ENCODE measurements around the gene PTRH2.
"Not testable (repeated sequence)": the region's sequence is repeated elsewhere in the genome, so short reads cannot be mapped to it uniquely, and the experiment has no call there.

Gene PTRH2

GRCh38 chr17:59669944-59670343, 37.3 kb downstream of the PTRH2 start:
- Mint-ChIP-seq H3K4me1 (peaks cover 34% of the 10 kb centered on the region), H3K9me3 (no peaks in the 10 kb centered on the region), H3K4me3 (no peak overlapping the region), H3K27ac (peak overlapping the region; percentile 23), H3K27me3 (no peaks in the 10 kb centered on the region), H3K36me3 (ENCODE audit: low read depth) (peaks cover 44% of the 10 kb centered on the region)
- ATAC-seq, result no peak
- no peak for DNase-seq

GRCh38 chr17:59669411-59669810, 37.8 kb downstream of the PTRH2 start:
- no peaks in the 10 kb centered on the region for H3K9me3 Mint-ChIP-seq
- peaks cover 49% of the 10 kb centered on the region for H3K36me3 Mint-ChIP-seq (ENCODE audit: low read depth)
- no peak for ATAC-seq
- no peak overlapping the region for H3K4me3 Mint-ChIP-seq
- H3K27ac Mint-ChIP-seq, result peak overlapping the region; percentile 80
- H3K27me3 Mint-ChIP-seq, result no peaks in the 10 kb centered on the region
- no peak for DNase-seq
- H3K4me1 Mint-ChIP-seq, result peaks cover 34% of the 10 kb centered on the region

- no peak for DNase-seq
- Mint-ChIP-seq H3K27ac (peak overlapping the region; percentile 80), H3K9me3 (no peaks in the 10 kb centered on the region), H3K36me3 (ENCODE audit: low read depth) (peaks cover 51% of the 10 kb centered on the region), H3K27me3 (no peaks in the 10 kb centered on the region), H3K4me1 (peaks cover 34% of the 10 kb centered on the region), H3K4me3 (no peak overlapping the region)
- ATAC-seq, result no peak
Measured at GRCh38 chr17:59668816-59669215, 38.4 kb downstream of the PTRH2 start.

DNA sequence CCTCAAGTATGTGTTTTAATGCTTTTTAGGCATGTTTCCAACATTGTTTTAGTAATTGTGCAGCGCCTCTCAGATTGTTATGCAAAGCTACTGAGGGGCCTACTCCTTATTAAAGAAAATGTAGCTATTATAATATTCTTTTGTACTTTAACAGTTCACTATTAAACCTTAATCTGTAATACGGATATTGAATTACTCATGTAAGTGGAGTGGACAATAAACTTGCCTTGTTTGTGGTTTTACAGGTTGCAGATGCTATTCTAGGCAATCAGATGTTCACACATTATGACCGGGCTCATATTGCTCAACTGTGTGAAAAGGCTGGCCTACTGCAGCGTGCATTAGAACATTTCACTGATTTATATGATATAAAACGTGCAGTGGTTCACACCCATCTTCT, 41.0 kb downstream of the PTRH2 start:
- no peak for DNase-seq
- Mint-ChIP-seq H3K9me3 (no peaks in the 10 kb centered on the region), H3K27me3 (no peaks in the 10 kb centered on the region), H3K4me3 (no peak overlapping the region), H3K36me3 (ENCODE audit: low read depth) (peaks cover 58% of the 10 kb centered on the region), H3K27ac (no peak overlapping the region), H3K4me1 (peaks cover 30% of the 10 kb centered on the region)
- no peak for ATAC-seq

DNA sequence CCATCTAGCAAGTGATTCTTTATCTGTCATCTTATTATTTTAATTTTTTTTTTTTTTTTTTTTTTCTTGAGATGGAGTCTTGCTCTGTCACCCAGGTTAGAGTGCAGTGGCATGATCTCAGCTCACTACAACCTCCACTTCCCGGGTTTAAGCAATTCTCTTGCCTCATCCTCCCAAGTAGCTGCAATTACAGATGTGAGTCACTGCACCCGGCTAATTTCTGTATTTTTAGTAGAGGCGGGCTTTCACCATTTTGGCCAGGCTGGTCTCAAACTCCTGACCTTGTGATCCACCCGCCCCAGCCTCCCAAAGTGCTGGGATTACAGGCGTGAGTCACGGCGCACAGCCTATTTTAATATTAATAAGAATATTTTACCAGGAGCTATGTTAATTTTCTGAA, 50.6 kb downstream of the PTRH2 start:
- not testable (repeated sequence) for ATAC-seq, H3K27me3 Mint-ChIP-seq, H3K27ac Mint-ChIP-seq, H3K4me3 Mint-ChIP-seq, H3K9me3 Mint-ChIP-seq, H3K4me1 Mint-ChIP-seq, DNase-seq
- peaks cover 71% of the 10 kb centered on the region for H3K36me3 Mint-ChIP-seq (ENCODE audit: low read depth)

DNA sequence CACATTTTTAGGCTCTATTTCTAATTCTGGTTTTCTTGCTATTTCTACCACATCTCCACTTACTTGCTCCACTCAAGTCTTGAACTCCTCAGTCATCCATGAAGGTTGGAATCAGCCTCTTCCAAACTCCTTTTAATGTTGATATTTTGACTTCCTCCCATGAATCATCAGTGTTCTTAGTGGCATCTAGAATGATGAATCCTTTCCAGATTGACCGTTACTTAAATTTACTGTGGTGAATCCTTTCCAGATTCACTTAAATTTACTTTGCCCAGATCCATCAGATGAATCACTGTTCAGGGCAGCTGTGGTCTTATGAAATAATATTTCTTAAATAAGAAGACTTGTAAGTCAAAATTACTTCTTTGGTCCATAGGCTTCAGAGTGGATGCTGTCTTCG, 55.1 kb downstream of the PTRH2 start:
- DNase-seq (no peak), ATAC-seq (no peak)
- Mint-ChIP-seq H3K27ac (peak overlapping the region; percentile 4), H3K4me3 (no peak overlapping the region), H3K27me3 (no peaks in the 10 kb centered on the region), H3K4me1 (peaks cover 28% of the 10 kb centered on the region), H3K36me3 (ENCODE audit: low read depth) (peaks cover 80% of the 10 kb centered on the region), H3K9me3 (no peaks in the 10 kb centered on the region)

DNA sequence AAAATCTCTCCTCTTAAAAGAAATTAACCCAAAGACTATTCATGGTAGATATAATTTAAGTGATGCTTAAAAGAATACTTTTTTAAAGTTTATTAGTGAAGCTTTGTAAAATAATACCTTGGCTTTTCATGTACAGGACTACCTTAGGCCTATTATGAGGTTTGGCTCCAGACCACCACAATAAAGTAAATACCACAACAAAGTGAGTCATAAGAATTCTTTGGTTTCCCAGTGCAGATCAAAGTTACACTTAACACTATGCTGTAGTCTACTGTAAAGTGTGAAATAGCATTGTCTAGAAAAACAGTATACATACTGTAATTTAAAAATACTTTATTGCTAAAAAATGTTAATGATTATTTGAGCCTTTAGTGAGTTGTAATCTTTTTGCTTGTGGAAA, 55.9 kb downstream of the PTRH2 start:
- no peak overlapping the region for H3K27ac Mint-ChIP-seq
- H3K27me3 Mint-ChIP-seq, result no peaks in the 10 kb centered on the region
- no peaks in the 10 kb centered on the region for H3K9me3 Mint-ChIP-seq
- ATAC-seq (no peak), DNase-seq (no peak)
- peaks cover 80% of the 10 kb centered on the region for H3K36me3 Mint-ChIP-seq (ENCODE audit: low read depth)
- peaks cover 28% of the 10 kb centered on the region for H3K4me1 Mint-ChIP-seq
- H3K4me3 Mint-ChIP-seq, result no peak overlapping the region

GRCh38 chr17:59650642-59651041, 56.6 kb downstream of the PTRH2 start:
- Mint-ChIP-seq H3K36me3 (ENCODE audit: low read depth) (peaks cover 75% of the 10 kb centered on the region), H3K27me3 (no peaks in the 10 kb centered on the region), H3K4me3 (no peak overlapping the region), H3K9me3 (no peaks in the 10 kb centered on the region), H3K27ac (no peak overlapping the region), H3K4me1 (peaks cover 28% of the 10 kb centered on the region)
- no peak for DNase-seq
- no peak for ATAC-seq

- Mint-ChIP-seq H3K36me3 (ENCODE audit: low read depth) (peaks cover 70% of the 10 kb centered on the region), H3K9me3 (no peaks in the 10 kb centered on the region), H3K4me1 (peaks cover 28% of the 10 kb centered on the region), H3K27me3 (no peaks in the 10 kb centered on the region), H3K4me3 (no peak overlapping the region), H3K27ac (no peak overlapping the region)
- DNase-seq (no peak), ATAC-seq (no peak)
Measured at GRCh38 chr17:59649886-59650285, 57.3 kb downstream of the PTRH2 start.
